Measurements from ENCODE around the gene CPED1.
"Not testable (repeated sequence)": the region's sequence is repeated elsewhere in the genome, so short reads cannot be mapped to it uniquely, and the experiment has no call there.

Gene CPED1

DNA sequence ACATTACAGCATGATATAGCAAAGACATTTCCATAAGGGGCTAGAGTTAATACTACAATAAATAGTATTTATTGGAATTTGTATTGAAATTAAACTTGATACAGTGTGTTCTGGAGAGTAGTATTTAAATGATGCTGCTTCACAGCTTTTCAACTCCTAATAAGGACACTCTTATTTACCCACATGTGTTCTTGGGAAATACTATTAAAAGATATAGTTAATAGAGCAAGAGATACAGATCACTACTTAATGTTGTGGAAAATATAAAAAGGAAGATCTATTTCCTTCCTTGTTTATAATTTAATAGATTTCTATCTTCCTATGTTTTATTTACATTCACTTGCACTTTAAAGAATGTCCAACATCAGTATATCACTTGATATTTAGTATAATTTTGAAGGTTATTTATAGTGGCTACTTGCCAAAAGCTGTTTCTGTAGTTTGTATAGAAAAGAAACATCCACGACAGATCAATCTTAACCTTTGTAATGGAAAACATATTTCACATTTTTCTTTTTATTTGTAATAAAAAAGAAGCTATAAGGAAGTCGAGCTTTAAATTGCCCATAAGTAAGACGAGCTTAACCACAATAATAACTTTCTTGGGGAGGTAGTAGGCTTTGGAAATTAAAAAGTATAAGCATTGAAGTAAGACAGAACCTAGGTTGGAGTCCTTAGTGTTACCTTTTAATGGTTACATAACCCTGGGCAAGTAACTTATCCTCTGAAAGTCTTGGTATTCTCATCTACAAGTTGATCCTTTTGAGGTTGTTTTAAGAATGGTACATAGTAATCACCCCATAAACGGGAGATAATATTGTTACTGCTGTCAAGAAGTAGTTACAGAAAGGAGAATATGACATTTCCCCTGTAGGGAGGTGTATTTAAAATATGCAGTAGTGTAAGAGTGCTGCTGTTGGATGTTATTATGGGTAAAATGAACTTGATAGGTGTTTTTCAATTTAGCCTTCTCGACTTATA, 32.8 kb downstream of the CPED1 start:
- DNase-seq = no peak

GRCh38 chr7:121023194-121023593, 34.7 kb downstream of the CPED1 start:
- DNase-seq = no peak

DNA sequence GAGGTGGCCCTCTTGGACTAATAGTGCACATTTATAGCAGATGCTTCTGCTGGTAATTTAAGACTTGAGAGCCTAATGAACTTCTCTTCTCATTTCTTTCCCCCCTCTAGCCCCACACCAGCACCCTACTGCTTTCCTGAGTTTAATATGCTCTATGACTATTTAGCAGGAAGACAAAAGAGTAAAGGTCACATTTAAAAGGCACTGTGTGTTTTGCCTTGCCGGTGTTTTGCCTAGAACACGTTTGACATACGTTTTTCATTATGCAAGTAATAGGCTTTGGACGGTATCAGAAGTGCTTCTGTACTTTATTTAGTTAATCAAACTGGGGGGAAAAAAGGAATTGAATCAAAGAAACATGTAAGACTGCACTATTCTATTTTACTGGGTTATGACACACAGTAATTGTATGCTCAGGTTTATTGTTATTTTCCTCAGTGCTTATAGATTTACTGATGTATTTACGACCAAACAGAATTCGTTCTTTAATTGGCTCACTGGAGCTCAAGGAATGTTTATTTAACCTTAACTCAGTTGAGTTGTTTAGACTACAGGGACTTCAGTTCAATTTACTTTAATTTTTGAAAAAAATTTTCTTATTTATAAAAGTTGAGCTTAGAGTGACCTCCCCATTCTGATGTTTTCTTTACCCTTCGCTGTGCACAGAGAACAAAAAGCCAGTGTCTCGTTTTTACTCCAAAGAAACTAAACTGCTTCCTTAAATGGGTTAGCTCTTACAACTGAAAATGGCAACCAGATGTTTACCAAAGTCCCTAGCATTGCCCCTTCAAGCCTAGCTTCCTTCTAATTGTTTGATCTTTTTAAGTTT, 35.4 kb downstream of the CPED1 start:
- no peak for DNase-seq

DNA sequence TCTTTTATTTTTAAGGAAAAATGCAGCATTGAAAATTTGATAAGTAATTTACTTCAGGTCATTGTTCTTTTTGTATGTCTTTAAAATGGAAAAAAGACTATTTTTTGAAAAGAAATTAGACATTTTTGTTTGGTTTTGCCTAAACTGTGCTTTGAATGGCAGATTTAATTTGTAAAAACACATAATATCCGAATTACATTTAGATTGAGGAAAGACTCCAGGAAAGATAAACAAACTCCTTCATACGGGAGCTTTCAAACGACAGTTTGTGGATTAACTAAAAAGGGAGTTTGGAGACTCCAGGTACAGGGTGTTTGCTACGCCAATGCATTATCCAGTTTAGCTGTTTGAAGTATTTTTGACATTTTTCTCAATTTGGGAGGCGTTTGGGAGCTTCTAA, 36.1 kb downstream of the CPED1 start:
- no peak for DNase-seq

DNA sequence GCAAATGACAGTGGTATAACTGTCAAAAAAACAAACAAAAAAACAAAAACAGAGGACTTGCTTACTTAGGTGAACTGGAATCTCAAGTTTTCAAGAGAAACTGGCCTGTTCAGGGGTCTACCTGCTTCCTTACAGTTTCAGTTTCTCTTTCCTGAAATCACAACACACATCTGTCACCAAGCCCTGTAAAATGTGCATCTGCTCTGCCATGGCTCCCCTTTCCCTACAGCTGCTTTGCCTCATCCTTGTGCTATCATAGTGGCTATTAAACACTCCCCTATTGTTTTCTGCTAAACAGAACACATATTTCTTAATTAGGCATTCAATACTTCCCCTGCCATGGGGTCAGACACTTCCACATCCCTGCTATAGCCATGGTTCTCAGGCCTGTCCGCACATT, 37.6 kb downstream of the CPED1 start:
- no peak for DNase-seq

- DNase-seq = no peak
These were observed 38.1 kb downstream of the CPED1 start for GRCh38 chr7:121026577-121027111.

- no peak for DNase-seq
These were observed 39.5 kb downstream of the CPED1 start for GRCh38 chr7:121027761-121028669.

- DNase-seq = no peak
These were observed 40.8 kb downstream of the CPED1 start for GRCh38 chr7:121029302-121029701.

DNA sequence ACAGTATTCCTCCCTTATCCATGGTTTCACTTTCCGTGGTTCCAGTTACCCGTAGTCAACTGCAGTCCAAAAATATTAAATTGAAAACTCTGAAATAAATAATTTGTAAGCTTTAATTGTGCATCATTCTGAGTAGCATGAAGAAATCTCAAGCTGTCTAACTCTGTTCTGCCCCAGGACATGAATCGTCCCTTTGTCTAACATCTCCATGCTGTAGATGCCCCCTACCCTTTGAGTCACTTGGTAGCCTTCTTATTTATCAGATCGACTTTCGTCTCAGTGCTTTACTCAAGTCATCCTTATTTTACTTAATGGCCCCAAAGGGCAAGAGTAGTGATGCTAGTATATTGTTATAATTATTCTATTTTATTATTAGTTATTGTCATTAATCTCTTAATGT, 41.8 kb downstream of the CPED1 start:
- no peak for DNase-seq

GRCh38 chr7:121032645-121033460, 44.3 kb downstream of the CPED1 start:
- DNase-seq = peak; percentile 23

DNA sequence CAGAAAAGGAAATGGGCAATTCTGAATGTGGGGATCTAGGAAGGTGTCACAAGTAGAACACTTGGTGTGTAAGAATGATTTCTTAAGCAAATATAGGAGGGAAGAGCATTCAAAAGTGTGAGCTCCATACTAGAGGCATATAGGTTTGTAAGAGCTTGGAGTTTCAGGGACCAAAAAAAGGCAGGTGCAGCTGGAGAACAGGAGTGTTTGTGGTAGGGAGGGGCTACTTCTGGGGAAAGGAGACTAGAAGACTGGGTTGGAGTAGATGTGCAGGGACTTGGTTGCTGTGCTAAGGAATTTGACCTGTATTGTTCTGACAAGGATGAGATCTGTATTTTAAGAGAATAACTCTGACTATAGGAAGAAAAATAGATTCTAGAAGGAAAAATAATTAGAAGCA, 46.4 kb downstream of the CPED1 start:
- DNase-seq = no peak

DNA sequence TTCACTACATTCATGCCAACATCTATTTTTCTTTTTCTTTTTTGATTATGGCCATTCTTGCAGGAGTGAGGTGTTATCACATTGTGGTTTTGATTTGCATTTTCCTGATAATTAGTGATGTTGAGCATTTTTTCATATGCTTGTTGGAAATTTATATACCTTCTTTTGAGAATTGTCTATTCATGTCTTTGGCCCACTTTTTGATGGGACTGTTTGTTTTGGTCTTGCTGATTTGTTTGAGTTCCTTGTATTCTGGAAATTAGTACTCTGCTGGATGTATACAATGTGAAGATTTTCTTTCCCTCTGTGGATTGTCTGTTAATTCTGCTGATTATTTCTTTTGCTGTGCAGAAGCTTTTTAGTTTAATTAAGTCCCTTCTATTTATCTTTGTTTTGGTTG, 48.3 kb downstream of the CPED1 start:
- DNase-seq = not testable (repeated sequence)

GRCh38 chr7:121037329-121037728, 48.8 kb downstream of the CPED1 start:
- DNase-seq = not testable (repeated sequence)

DNA sequence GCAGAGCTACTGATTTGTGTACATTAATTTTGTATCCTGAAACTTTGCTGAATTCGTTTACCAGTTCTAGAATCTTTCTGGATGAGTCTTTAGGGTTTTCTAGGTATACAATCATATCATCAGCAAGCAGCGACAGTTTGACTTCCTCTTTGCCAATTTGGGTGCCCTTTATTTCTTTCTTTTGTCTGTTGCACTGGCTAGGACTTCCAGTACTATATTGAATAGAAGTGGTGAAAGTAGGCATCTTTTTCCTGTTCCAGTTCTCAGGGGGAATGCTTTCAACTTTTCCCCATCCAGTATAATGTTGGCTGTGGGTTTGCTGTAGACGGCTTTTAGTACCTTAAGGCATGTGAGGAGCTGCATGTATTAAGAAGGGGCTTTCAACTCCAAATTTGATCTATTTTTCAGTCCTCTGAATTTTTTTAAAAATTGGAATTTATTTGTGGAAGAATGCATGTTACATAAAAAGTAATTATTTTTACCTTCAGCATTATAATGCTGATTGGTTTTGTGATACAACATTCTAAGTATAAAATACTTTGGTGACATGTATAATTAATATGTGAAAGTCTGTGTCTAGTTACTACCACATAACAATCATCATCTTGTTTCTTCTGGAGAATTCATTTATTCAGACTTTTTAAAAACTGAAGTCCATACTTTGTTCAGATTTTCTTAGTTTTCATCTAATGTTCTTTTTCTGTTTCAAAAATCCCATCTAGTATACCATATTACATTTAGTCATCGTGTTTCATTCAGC, 49.6 kb downstream of the CPED1 start:
- peak; percentile 68 for DNase-seq

DNA sequence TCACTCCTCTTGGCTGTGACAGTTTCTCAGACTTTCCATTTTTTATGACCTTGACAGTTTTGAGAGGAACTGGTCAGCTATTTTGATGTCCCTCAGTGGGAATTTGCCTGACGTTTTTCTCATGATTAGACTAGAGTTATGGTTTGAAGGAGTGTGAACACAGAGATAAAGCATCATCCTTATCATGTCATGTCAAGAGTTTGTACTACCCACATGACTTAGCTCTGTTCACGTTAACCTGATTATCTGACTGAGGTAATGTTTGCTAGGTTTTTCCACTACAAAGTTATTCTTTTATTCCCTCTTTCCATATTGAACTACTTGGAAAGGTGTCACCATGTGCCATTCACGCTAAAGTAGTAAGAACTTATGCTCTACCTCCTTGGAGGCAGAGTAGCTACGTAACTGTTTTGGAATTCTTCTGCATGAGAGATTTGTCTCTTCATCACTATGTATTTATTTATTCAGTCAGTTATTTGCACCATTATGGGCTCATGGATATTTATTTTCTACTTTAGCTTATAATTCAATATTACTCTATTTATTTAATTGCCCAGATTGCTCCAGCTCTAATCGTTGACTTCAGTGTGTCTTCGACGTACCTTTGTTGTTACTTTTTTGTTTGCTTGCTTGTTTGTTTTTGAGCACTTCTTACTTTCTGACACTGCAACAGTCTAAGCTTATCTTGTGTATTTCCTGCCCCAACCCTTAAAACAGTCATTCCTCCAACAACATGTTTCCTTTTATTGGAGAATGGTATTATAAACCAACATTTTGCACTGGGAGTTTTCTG, 50.4 kb downstream of the CPED1 start:
- DNase-seq = peak; percentile 70

DNA sequence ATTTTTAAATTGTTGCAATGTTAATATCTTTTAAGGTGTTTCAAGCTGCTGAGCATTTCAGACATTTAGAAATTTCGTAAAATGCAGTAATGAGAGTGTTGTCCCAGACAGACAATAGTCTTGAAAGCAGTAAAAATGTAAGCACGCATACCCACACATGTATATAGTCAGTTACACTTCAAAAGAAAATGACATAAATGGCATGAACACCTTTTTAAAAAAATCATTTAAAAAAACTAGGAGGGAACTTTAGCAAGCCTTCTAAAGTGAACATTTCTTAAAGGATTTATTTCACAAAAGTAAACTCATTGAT, 51.0 kb downstream of the CPED1 start:
- DNase-seq = no peak

- DNase-seq = no peak
These were observed 51.5 kb downstream of the CPED1 start for GRCh38 chr7:121039994-121040393.

DNA sequence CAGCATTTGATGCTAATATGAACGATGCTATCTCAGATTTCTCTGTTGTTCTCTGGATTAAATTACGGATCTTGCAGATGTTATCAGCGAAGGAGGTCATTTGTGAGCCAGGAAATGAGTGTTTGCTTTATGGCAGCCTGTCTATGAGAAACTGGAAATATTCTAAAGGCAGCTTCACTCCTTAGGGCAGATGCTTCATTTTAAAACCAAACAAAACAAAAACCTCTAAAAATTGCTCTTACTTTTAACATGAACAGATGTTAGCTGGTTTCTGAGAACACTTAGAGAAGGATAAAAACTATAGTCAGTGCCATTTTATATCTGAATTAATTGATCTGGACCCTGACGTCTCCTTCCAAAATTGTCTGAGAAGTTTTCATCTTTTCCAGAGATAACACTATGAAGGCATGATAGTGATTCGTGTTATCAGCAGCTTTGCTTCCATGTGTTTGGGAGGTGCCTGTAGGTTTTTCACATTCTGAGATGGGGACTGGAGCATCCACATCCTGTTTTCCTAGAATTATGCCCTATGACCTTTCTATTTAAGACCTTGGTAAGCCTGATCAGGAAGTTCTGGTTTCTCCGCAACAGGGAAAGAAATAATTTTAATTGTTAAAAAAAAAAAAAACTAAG, 53.1 kb downstream of the CPED1 start:
- DNase-seq = peak; percentile 27

DNA sequence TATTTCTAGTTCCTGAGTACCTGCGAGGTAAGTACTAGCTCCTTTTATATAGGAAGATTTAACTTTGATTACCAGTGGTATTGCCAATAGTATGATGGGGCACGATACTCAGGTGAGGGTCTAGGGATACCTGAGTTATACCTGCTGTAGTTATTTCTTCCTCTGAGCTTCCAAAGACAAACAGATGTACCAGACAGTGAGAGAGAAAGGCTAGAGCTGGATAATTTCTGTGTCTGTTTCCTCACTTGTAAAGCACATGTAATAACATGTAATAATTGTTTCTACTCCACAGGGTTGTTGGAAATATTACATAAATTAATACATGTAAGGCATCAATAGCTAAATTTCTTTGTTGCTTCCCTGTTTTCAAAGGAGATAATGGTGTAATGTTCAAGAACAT, 53.7 kb downstream of the CPED1 start:
- no peak for DNase-seq

DNA sequence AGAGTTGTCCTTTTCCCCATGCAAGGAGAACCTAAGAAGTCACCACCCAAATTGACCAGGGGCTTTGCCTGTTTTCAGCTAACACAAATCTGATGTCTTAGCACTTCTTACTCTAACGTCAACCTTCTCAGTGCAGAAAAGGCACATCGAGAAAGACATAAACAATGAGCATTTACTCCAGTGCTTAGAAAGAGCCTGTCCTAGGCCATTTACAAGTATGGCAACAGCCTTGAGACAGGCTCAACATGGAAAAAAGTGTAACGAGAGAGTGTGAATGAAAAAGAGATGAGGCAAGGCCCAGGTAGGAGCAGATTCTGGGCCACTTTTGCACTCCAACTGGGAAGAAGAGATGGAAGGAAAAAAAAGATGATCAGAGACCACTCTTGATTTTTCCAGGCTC, 54.4 kb downstream of the CPED1 start:
- DNase-seq = no peak

Data from hematopoietic multipotent progenitor cell treated with erythropoietin and hydrocortisone succinate and interleukin-3 and kit ligand, for 4 days (in vitro differentiated cells).